Omental fat pad (tissue), 4 donors: Measurements from ENCODE around the gene SYNJ2. TPM values are rescaled to one million over a fixed set of nuclear protein-coding genes. Genes with fewer than 3 reads are reported as not detected.

Experiments used
- ATAC-seq: fragments of 150-250 bp; one replicate; pipeline ENCODE4 v1.9.1; 2016; ENCODE audit warnings: mild to moderate bottlenecking, moderate library complexity; ENCODE audit not compliant: low FRiP score
- DNase-seq: peaks from one replicate; pipeline ENCODE4 v3.0.0-alpha.2; 2019; ENCODE audit warnings: low spot score
- small RNA-seq: library from RNA; depleted of rRNA; stranded (forward); fragments of <200 nt; gene quantifications from one replicate; pipeline ENCODE3, GENCODE V24; 2016
- total RNA-seq, 4 donors: library from RNA; depleted of rRNA; stranded (reverse); fragments of >200 nt; gene quantifications; one replicate each; pipeline ENCODE4 v1.1.0, GENCODE V29; 2016
- TF ChIP-seq, protein P1 (sequence below), 3 donors: fragments of 450-650 bp; IDR thresholded peaks; one replicate each; pipeline ENCODE4 v1.5.1; 2016 to 2017; ENCODE audit warnings: antibody characterized with exemption in 3 of 3, mild to moderate bottlenecking in 3 of 3, moderate library complexity in 2 of 3

SYNJ2 gene
- total RNA-seq, 4 donors from 2014 or later = 2.3 to 27.6 (median 6.4) TPM

DNA sequence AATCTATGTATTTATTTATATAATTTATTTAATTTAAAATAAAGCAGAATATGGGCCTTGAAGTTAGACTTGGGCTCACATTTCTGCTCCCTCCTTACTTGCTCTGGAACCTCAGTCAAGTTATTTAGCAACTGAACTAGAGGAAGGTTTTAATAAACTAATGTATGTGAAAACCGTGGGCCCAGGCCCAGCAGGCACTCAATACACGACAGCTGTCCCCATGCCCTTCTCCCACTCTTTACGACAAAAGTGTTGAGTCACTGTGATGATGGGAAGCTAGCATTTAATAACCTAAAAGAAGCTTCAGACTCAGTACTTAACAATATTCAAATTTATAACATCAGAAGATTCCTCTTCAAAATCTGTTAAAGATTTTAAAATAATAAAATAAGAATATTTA lies 139.7 kb downstream of the SYNJ2 start:
- no peak for ATAC-seq
- DNase-seq = no peak
- TF ChIP-seq, protein P1, sequence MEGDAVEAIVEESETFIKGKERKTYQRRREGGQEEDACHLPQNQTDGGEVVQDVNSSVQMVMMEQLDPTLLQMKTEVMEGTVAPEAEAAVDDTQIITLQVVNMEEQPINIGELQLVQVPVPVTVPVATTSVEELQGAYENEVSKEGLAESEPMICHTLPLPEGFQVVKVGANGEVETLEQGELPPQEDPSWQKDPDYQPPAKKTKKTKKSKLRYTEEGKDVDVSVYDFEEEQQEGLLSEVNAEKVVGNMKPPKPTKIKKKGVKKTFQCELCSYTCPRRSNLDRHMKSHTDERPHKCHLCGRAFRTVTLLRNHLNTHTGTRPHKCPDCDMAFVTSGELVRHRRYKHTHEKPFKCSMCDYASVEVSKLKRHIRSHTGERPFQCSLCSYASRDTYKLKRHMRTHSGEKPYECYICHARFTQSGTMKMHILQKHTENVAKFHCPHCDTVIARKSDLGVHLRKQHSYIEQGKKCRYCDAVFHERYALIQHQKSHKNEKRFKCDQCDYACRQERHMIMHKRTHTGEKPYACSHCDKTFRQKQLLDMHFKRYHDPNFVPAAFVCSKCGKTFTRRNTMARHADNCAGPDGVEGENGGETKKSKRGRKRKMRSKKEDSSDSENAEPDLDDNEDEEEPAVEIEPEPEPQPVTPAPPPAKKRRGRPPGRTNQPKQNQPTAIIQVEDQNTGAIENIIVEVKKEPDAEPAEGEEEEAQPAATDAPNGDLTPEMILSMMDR (IDR thresholded peaks at IDR 0.05) = no peak

DNA sequence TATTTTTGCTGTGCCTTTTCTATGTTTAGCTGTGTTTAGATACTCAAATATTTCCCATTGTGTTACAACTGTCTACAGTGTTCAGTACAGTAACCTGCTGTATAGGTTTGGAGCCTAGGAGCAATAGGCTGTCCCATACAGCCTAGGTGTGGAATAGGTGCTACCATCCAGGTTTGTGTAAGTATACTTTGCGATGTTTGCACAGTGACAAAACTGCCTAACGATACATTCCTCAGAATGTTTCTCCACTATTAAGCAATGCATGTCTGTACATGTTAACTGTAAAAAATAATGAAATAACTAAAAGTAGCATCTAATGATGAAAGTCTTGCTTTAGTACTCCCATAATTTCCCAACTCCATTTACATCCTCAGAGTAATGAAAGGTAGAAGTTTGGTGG lies 140.4 kb downstream of the SYNJ2 start:
- ATAC-seq = no peak
- no peak for DNase-seq
- TF ChIP-seq, protein P1 (IDR thresholded peaks at IDR 0.05) = no peak

DNA sequence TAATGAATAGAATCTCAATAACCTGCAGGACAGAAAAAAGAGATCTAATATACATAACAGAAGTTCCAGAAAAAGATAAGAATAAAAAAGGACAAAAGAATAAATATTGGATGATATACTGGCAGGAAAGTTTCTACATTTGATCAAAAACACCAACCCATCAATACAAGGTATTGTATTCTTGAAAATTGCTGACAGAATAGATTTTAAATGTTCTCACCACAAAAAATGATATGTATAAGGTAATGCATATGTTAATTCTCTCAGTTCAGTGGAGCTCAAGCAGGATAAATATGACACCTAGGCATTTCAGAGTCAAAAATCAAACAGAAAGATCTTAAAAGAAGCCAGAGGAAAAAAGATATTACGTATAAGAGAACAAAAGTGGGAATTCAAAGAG lies 142.6 kb downstream of the SYNJ2 start:
- no peak for ATAC-seq
- TF ChIP-seq, protein P1 (IDR thresholded peaks at IDR 0.05) = no peak
- DNase-seq = no peak

DNA sequence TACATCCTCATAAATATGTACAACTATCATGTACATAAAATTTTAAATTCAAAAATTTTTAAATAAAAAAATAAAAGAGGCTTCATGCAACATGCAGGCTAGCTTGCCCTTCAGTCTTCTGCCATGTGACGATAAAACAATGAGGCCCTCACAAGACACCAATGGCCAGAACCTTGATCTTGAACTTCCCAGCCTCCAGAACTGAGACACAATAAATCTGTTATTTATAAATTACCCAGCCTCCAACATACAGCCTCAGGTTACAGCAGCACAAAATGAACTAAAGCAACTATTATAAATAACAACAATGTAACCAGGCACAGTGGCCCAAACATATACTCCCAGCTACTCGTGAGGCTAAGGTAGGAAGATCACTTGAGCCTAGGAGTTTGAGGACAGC lies 143.6 kb downstream of the SYNJ2 start:
- TF ChIP-seq, protein P1 (IDR thresholded peaks at IDR 0.05) = no peak
- DNase-seq = no peak

DNA sequence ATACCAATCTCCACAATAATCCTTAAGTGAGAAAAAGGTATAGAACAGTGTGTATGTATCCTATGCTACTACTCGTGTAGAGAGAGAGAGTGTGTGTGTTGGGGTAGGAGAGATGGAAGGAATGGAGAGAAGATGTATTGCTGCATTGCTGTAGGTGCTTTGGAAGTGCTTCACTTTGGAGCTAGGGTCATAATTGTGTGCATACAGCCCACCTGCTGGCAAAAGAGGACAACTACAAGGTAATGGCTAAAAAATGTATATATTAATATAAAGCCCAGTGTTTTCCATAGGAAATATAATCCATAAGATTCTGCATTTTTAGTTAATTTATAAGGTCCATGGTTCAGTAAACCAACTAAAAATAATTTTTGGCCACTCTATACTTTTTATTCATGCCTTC lies 150.3 kb downstream of the SYNJ2 start:
- ATAC-seq (no peak), DNase-seq (no peak)
- TF ChIP-seq, protein P1 (IDR thresholded peaks at IDR 0.05) = no peak

More for the DNA sequence above, 143.6 kb downstream of the SYNJ2 start:
- ATAC-seq = no peak

DNA sequence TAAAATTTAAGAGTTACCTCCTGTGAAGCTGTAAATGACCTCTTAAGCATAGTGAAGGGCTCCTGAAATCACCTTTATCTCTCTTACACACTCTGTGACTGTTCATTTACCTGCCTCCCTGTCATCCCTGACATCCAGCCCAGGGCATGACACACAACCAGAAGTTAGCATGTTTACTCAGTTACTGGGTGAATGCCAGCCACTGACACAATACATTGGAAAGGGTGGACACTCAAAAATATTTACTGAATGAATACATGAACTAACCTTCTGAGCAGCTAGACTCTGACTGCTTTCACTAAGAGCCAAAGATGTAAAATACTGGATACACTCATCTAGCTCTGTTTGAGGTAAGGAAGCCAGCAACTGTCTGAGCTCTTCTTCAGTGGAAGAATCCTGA lies 161.1 kb downstream of the SYNJ2 start:
- TF ChIP-seq, protein P1 (IDR thresholded peaks at IDR 0.05) = no peak
- DNase-seq = no peak

DNA sequence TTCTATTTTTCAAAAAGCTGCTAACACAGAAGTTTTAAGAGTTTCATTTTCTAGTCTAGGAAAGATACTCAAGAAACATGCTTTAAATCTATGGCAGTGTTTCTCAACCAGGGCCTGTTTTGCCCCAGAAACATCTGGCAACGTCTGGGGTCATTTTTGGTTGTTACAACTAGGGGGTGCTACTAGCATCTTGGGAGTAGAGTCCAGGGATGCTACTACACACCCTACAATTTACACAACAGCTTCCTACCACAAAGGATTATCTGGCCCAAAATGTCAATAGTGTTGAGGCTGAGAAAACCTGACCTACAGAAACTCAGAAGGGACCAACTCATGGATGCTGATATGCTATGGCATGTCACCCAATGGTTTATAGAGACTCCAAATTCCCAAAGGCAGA lies 162.0 kb downstream of the SYNJ2 start:
- TF ChIP-seq, protein P1 (IDR thresholded peaks at IDR 0.05) = no peak
- DNase-seq (no peak), ATAC-seq (no peak)

More for the DNA sequence above, 161.1 kb downstream of the SYNJ2 start:
- peak; percentile 57 for ATAC-seq

Small RNA genes within 50 kb of the gene (small RNA-seq; reads per million reads assigned to genes)
- not detected for gene RNU6-786P

Other genes with a start within 250 kb of the SYNJ2 start
- gene SNX9, start 158.6 kb upstream of the SYNJ2 start, total RNA-seq = 10 to 100 TPM; 61.8 to 89.6 (median 76.3) TPM
- 1 to 10 TPM; 5.8 to 8.8 (median 7.4) TPM for gene SERAC1, start 186.4 kb downstream of the SYNJ2 start, total RNA-seq
- 1 to 10 TPM; 2.3 to 5.6 (median 3.5) TPM for gene GTF2H5, start 186.5 kb downstream of the SYNJ2 start, total RNA-seq